ENCODE results near the gene TMEM184C.

- TF ChIP-seq CTCF (IDR thresholded peaks at IDR 0.05) (no peak), POLR2A (IDR thresholded peaks at IDR 0.05) (no peak)
Measured at GRCh38 chr4:147583876-147584275, 33.3 kb upstream of the TMEM184C start.

All from stomach (tissue), 4 donors.